ENCODE results near the gene FZD10. TPM values are rescaled to one million over a fixed set of nuclear protein-coding genes. Genes with fewer than 3 reads are reported as not detected.

The FZD10 gene
- total RNA-seq, 1 experiment from 2014 or later: not detected

- no peaks in the 10 kb centered on the region for H3K9me3 ChIP-seq (ENCODE audit: control insufficient read depth, insufficient read depth, low read depth, low read length)
- in situ Hi-C loops (cut with HindIII; ENCODE audit: low pct_unique_long_range_greater_than_20kb, low sequenced_read_pairs): no loop called here
- no peak overlapping the region for H3K27ac ChIP-seq (ENCODE audit: low read length)
- H3K27me3 ChIP-seq (ENCODE audit: control insufficient read depth, insufficient read depth, low read length): 0 out of 2 replicates have a peak, but pooled peaks cover 3% of the 10 kb centered on the region
- no peak overlapping the region for H3K4me3 ChIP-seq (ENCODE audit: low read depth in 2 of 2, low read length in 2 of 2)
- TF ChIP-seq SIN3A (IDR thresholded peaks at IDR 0.05; ENCODE audit: borderline replicate concordance, insufficient read depth, low read depth, low read length) (no peak), POLR2AphosphoS5 (IDR thresholded peaks at IDR 0.05; ENCODE audit: low read depth, low read length) (no peak), CTCF (IDR thresholded peaks at IDR 0.05) (no peak), TCF7L2 (IDR thresholded peaks at IDR 0.05; ENCODE audit: low read depth, low read length) (no peak), REST (IDR thresholded peaks at IDR 0.05; ENCODE audit: insufficient read depth in 1 of 2, low read depth in 2 of 2, low read length in 1 of 2) (no peak)
- ChIA-PET POLR2A (no interaction called here), CTCF (no interaction called here)
- BruUV-seq (replicated peaks): no TSS peak
- no peak for DNase-seq (ENCODE audit: low read depth, low spot score)
- H3K4me1 ChIP-seq (ENCODE audit: control insufficient read depth, insufficient read depth, low read length): no peaks in the 10 kb centered on the region
- intact Hi-C loops (cut with micrococcal nuclease; ENCODE audit: unreplicated experiment): no loop called here
- no peak for ATAC-seq
- H3K36me3 ChIP-seq (ENCODE audit: control insufficient read depth, insufficient read depth, low read length): no peaks in the 10 kb centered on the region
These were observed 8.5 kb upstream of the FZD10 start for GRCh38 chr12:130153803-130154202.

- TF ChIP-seq SIN3A (IDR thresholded peaks at IDR 0.05; ENCODE audit: borderline replicate concordance, insufficient read depth, low read depth, low read length) (no peak), TCF7L2 (IDR thresholded peaks at IDR 0.05; ENCODE audit: low read depth, low read length) (no peak), REST (IDR thresholded peaks at IDR 0.05; ENCODE audit: insufficient read depth in 1 of 2, low read depth in 2 of 2, low read length in 1 of 2) (no peak), POLR2AphosphoS5 (IDR thresholded peaks at IDR 0.05; ENCODE audit: low read depth, low read length) (no peak), CTCF (IDR thresholded peaks at IDR 0.05) (no peak)
- Histone ChIP-seq H3K9me3 (ENCODE audit: control insufficient read depth, insufficient read depth, low read depth, low read length) (no peaks in the 10 kb centered on the region), H3K4me3 (ENCODE audit: low read depth in 2 of 2, low read length in 2 of 2) (no peak overlapping the region), H3K27ac (ENCODE audit: low read length) (no peak overlapping the region), H3K4me1 (ENCODE audit: control insufficient read depth, insufficient read depth, low read length) (no peaks in the 10 kb centered on the region), H3K27me3 (ENCODE audit: control insufficient read depth, insufficient read depth, low read length) (0 out of 2 replicates have a peak, but pooled peaks cover 3% of the 10 kb centered on the region), H3K36me3 (ENCODE audit: control insufficient read depth, insufficient read depth, low read length) (no peaks in the 10 kb centered on the region)
- ChIA-PET CTCF (no interaction called here), POLR2A (no interaction called here)
- intact Hi-C loops (cut with micrococcal nuclease; ENCODE audit: unreplicated experiment): no loop called here
- no TSS peak for BruUV-seq (replicated peaks)
- in situ Hi-C loops (cut with HindIII; ENCODE audit: low pct_unique_long_range_greater_than_20kb, low sequenced_read_pairs): no loop called here
- no peak for ATAC-seq
- DNase-seq (ENCODE audit: low read depth, low spot score): no peak
These were observed 7.8 kb upstream of the FZD10 start for GRCh38 chr12:130154276-130155070.
